Measurements from ENCODE around the gene TASP1. TPM values are rescaled to one million over a fixed set of nuclear protein-coding genes. Genes with fewer than 3 reads are reported as not detected.

TASP1 gene
- polyA plus RNA-seq, 3 donors = 2.3 to 3.3 (median 2.6) TPM

- H4K20me1 ChIP-seq (ENCODE audit: insufficient read depth, low read length) = no peaks in the 10 kb centered on the region
- no CpG with 5 or more reads among the region's 3 CpGs for WGBS (ENCODE audit: insufficient coverage)
- Mint-ChIP-seq H3K4me1 (no peaks in the 10 kb centered on the region), H3K4me3 (no peak overlapping the region), H3K9me3 (peaks cover 4 to 13% (median 9%) of the 10 kb centered on the region in 7 donors), H3K27me3 (ENCODE audit: low read depth in 3 of 3) (peaks cover 1 to 3% (median 2%) of the 10 kb centered on the region in 3 donors), H3K27ac (no peak overlapping the region), H3K36me3 (no peaks in the 10 kb centered on the region)
- no peak overlapping the region for H3K4me2 ChIP-seq (replicated peaks; ENCODE audit: extremely low read depth, low read length, poor library complexity, severe bottlenecking)
- H3K79me2 ChIP-seq (ENCODE audit: insufficient read depth, low read length) = no peaks in the 10 kb centered on the region
- intact Hi-C loops (cut with micrococcal nuclease) = no loop called here
- DNase-seq = no peak
- no peak for TF ChIP-seq CTCF (IDR thresholded peaks at IDR 0.05)
- no peaks in the 10 kb centered on the region for H3K27me3 ChIP-seq (ENCODE audit: control insufficient read depth in 2 of 2, insufficient read depth in 2 of 2, low read length in 2 of 2)
- H3K36me3 ChIP-seq (replicated peaks in 1 of 2; ENCODE audit: control insufficient read depth in 1 of 2, insufficient read depth in 2 of 2, low read length in 2 of 2) = no peaks in the 10 kb centered on the region
- no peak overlapping the region for H2AFZ ChIP-seq (ENCODE audit: insufficient read depth, low read depth, low read length, poor library complexity, severe bottlenecking)
- no peak overlapping the region for H3K27ac ChIP-seq (ENCODE audit: low read depth in 1 of 2, low read length in 2 of 2)
- no peaks in the 10 kb centered on the region for H3K9me3 ChIP-seq (replicated peaks in 1 of 2; ENCODE audit: control insufficient read depth in 1 of 2, insufficient read depth in 1 of 2, low read length in 2 of 2)
- H3K9ac ChIP-seq (ENCODE audit: insufficient read depth, low read length, poor library complexity, severe bottlenecking) = no peak overlapping the region
- no peaks in the 10 kb centered on the region for H3K4me1 ChIP-seq (ENCODE audit: control insufficient read depth in 1 of 2, insufficient read depth in 2 of 2, low read length in 2 of 2)
- H3K4me3 ChIP-seq (replicated peaks in 1 of 3; ENCODE audit: low read depth in 2 of 3, low read length in 3 of 3) = no peak overlapping the region
Observed at GRCh38 chr20:13355411-13355810, 283.3 kb downstream of the TASP1 start.

- H3K4me1 ChIP-seq (ENCODE audit: control insufficient read depth in 1 of 2, insufficient read depth in 2 of 2, low read length in 2 of 2) = no peaks in the 10 kb centered on the region
- WGBS (ENCODE audit: insufficient coverage) = no CpG with 5 or more reads among the region's 2 CpGs
- Mint-ChIP-seq H3K36me3 (no peaks in the 10 kb centered on the region), H3K27me3 (ENCODE audit: low read depth in 3 of 3) (peaks cover 0 to 2% (median 2%) of the 10 kb centered on the region in 3 donors), H3K27ac (no peak overlapping the region), H3K4me1 (no peaks in the 10 kb centered on the region), H3K4me3 (no peak overlapping the region), H3K9me3 (peaks cover 1 to 6% (median 3%) of the 10 kb centered on the region in 7 donors)
- H2AFZ ChIP-seq (ENCODE audit: insufficient read depth, low read depth, low read length, poor library complexity, severe bottlenecking) = no peak overlapping the region
- no peaks in the 10 kb centered on the region for H4K20me1 ChIP-seq (ENCODE audit: insufficient read depth, low read length)
- no peaks in the 10 kb centered on the region for H3K79me2 ChIP-seq (ENCODE audit: insufficient read depth, low read length)
- H3K36me3 ChIP-seq (replicated peaks in 1 of 2; ENCODE audit: control insufficient read depth in 1 of 2, insufficient read depth in 2 of 2, low read length in 2 of 2) = no peaks in the 10 kb centered on the region
- no peak overlapping the region for H3K4me2 ChIP-seq (replicated peaks; ENCODE audit: extremely low read depth, low read length, poor library complexity, severe bottlenecking)
- no peak for TF ChIP-seq CTCF (IDR thresholded peaks at IDR 0.05)
- H3K27ac ChIP-seq (ENCODE audit: low read depth in 1 of 2, low read length in 2 of 2) = no peak overlapping the region
- no peaks in the 10 kb centered on the region for H3K27me3 ChIP-seq (ENCODE audit: control insufficient read depth in 2 of 2, insufficient read depth in 2 of 2, low read length in 2 of 2)
- no peak overlapping the region for H3K9ac ChIP-seq (ENCODE audit: insufficient read depth, low read length, poor library complexity, severe bottlenecking)
- no peak for DNase-seq
- H3K4me3 ChIP-seq (replicated peaks in 1 of 3; ENCODE audit: low read depth in 2 of 3, low read length in 3 of 3) = no peak overlapping the region
- intact Hi-C loops (cut with micrococcal nuclease) = no loop called here
- H3K9me3 ChIP-seq (replicated peaks in 1 of 2; ENCODE audit: control insufficient read depth in 1 of 2, insufficient read depth in 1 of 2, low read length in 2 of 2) = no peaks in the 10 kb centered on the region
Observed at GRCh38 chr20:13353261-13353945, 285.3 kb downstream of the TASP1 start.
